Neural cell (in vitro differentiated cells): ENCODE measurements around the gene MAGED2. TPM values are rescaled to one million over a fixed set of nuclear protein-coding genes. Genes with fewer than 3 reads are reported as not detected.
A peak's percentile ranks its signal among the peaks of the same experiment; 100 is the strongest.
"Not testable (repeated sequence)": the region's sequence is repeated elsewhere in the genome, so short reads cannot be mapped to it uniquely, and the experiment has no call there.

ENCODE experiments used
- H2AFZ ChIP-seq: fragments of 200-600, 300-800 bp; sonication (generic), shearing (Covaris generic); 2 replicates; pipeline ENCODE4 v1.6.0; 2014; ENCODE audit warnings: low read depth, mild to moderate bottlenecking, antibody characterized with exemption, low read length, moderate library complexity
- H3F3A ChIP-seq: fragments of 200-600 bp; shearing (Covaris generic); 2 replicates; pipeline ENCODE4 v1.6.1; 2016; ENCODE audit warnings: mild to moderate bottlenecking, moderate library complexity, mixed read lengths, antibody characterized with exemption, low read length; ENCODE audit not compliant: insufficient read depth, poor library complexity, severe bottlenecking
- H3K27ac ChIP-seq: fragments of 200-600, 300-800 bp; sonication (generic), shearing (Covaris generic); 2 replicates; pipeline ENCODE4 v1.5.1; 2014; ENCODE audit warnings: mild to moderate bottlenecking, low read length, moderate library complexity
- H3K27me3 ChIP-seq: fragments of 300-800, 200-600 bp; sonication (generic), shearing (Covaris generic); 2 replicates; pipeline ENCODE4 v1.6.0; 2014; ENCODE audit warnings: mild to moderate bottlenecking, low read depth, low read length, moderate library complexity; ENCODE audit not compliant: insufficient read depth
- H3K36me3 ChIP-seq: fragments of 300-800, 200-600 bp; sonication (generic), shearing (Covaris generic); 2 replicates; pipeline ENCODE4 v1.5.1; 2014; ENCODE audit warnings: mild to moderate bottlenecking, antibody characterized with exemption, low read length, moderate library complexity; ENCODE audit not compliant: insufficient read depth
- H3K4me2 ChIP-seq: fragments of 300-800, 200-600 bp; sonication (generic), shearing (Covaris generic); 2 replicates; pipeline ENCODE4 v1.6.0; 2014; ENCODE audit warnings: mild to moderate bottlenecking, low read length
- H3K4me3 ChIP-seq: fragments of 300-800, 200-600 bp; sonication (generic), shearing (Covaris generic); 2 replicates; pipeline ENCODE4 v1.5.1; 2014; ENCODE audit warnings: mild to moderate bottlenecking, low read length, moderate library complexity
- H3K79me2 ChIP-seq: fragments of 200-600 bp; shearing (Covaris generic); replicated peaks from 2 replicates; pipeline ENCODE4 v1.6.0; 2014; ENCODE audit warnings: mild to moderate bottlenecking, low read length, moderate library complexity; ENCODE audit not compliant: insufficient read depth
- H3K9ac ChIP-seq: fragments of 300-800, 200-600 bp; sonication (generic), shearing (Covaris generic); 2 replicates; pipeline ENCODE4 v1.6.1; 2016; ENCODE audit warnings: mild to moderate bottlenecking, low read length, mixed read lengths
- H3K9me2 ChIP-seq: fragments of 200-600 bp; shearing (Covaris generic); 2 replicates; pipeline ENCODE4 v1.6.1; 2016; ENCODE audit warnings: mild to moderate bottlenecking, low read length, mixed read lengths; ENCODE audit not compliant: insufficient read depth
- H3K9me3 ChIP-seq: fragments of 200-600, 300-800 bp; sonication (generic), shearing (Covaris generic); 2 replicates; pipeline ENCODE4 v1.6.1; 2016; ENCODE audit warnings: mild to moderate bottlenecking, mixed run types, low read length, moderate library complexity, mixed read lengths
- H4K20me1 ChIP-seq: fragments of 200-600 bp; shearing (Covaris generic); 2 replicates; pipeline ENCODE4 v1.6.1; 2016; ENCODE audit warnings: mild to moderate bottlenecking, mixed run types; ENCODE audit not compliant: insufficient read depth
- POLR2AphosphoS5 ChIP-seq: IDR thresholded peaks from 2 replicates; pipeline ENCODE4 v1.6.1; 2012
- SMC3 ChIP-seq: fragments of 450-650 bp; conservative IDR thresholded peaks from 2 replicates; pipeline ENCODE4 v1.6.1; 2014; ENCODE audit warnings: antibody characterized with exemption, mild to moderate bottlenecking, moderate library complexity; ENCODE audit not compliant: poor library complexity
- TAF1 ChIP-seq: IDR thresholded peaks from 2 replicates; pipeline ENCODE4 v1.6.1; 2012; ENCODE audit warnings: low read depth
- polyA plus RNA-seq: library from polyadenylated mRNA; depleted of rRNA; stranded (reverse); fragments of >200 nt; gene quantifications from 2 replicates; pipeline ENCODE4 v1.2.3, GENCODE V29; 2014
- TF ChIP-seq, protein P1 (sequence below): IDR thresholded peaks from 2 replicates; pipeline ENCODE4 v1.6.1; 2012; ENCODE audit warnings: borderline replicate concordance
- TF ChIP-seq, protein P2 (sequence below): fragments of 450-650 bp; IDR thresholded peaks from 2 replicates; pipeline ENCODE4 v1.5.1; 2014; ENCODE audit warnings: antibody characterized with exemption, mild to moderate bottlenecking, moderate library complexity; ENCODE audit not compliant: poor library complexity, severe bottlenecking

The MAGED2 gene
- polyA plus RNA-seq, 1 donor from 2014 or later = 982 TPM

DNA sequence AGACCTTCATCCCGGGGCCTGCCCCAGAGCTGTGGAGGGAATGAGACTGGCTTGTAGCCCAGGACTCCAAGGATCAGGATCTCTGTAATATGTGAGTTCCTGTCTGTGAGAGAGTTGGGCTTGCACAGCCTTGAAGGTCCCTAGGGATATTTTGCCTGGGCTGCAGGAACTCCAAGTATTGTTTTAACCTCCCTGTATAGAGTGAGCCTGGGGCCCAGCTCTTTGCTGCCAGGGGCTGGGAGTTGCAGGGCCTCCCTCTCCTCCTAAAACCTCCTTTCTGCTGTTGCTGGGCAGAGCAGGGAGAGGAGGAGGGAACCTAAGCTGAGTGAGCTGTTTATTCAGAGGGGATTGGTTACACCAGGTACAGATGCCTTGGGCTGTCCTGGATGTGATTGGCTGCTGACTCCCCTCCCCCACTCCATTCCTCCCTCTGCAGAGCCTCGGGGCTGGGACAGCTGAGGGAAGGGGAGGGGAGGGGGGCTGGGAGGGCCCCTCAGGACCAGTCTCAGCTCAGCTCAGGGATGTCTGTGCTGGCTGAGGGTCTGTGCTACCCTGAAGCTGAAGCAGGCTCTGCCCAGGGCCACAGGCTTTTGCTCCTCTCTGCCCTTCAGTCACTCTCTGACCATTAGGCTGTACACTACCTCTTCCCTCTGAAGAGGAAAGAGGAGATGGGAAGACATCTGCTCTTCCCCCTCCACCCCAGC lies 33.0 kb upstream of the MAGED2 start:
- Histone ChIP-seq H2AFZ (peak overlapping the region; percentile 40), H3K27ac (peak overlapping the region; percentile 93), H3K4me3 (peak overlapping the region; percentile 28), H3K9ac (peak overlapping the region; percentile 65)
- H3K9me2 ChIP-seq, H4K20me1 ChIP-seq, H3K27me3 ChIP-seq, H3K4me2 ChIP-seq, H3K9me3 ChIP-seq, H3F3A ChIP-seq, H3K36me3 ChIP-seq, H3K79me2 ChIP-seq: not testable (repeated sequence)
- peak; percentile 46 for TF ChIP-seq POLR2AphosphoS5
- TF ChIP-seq, protein P1, sequence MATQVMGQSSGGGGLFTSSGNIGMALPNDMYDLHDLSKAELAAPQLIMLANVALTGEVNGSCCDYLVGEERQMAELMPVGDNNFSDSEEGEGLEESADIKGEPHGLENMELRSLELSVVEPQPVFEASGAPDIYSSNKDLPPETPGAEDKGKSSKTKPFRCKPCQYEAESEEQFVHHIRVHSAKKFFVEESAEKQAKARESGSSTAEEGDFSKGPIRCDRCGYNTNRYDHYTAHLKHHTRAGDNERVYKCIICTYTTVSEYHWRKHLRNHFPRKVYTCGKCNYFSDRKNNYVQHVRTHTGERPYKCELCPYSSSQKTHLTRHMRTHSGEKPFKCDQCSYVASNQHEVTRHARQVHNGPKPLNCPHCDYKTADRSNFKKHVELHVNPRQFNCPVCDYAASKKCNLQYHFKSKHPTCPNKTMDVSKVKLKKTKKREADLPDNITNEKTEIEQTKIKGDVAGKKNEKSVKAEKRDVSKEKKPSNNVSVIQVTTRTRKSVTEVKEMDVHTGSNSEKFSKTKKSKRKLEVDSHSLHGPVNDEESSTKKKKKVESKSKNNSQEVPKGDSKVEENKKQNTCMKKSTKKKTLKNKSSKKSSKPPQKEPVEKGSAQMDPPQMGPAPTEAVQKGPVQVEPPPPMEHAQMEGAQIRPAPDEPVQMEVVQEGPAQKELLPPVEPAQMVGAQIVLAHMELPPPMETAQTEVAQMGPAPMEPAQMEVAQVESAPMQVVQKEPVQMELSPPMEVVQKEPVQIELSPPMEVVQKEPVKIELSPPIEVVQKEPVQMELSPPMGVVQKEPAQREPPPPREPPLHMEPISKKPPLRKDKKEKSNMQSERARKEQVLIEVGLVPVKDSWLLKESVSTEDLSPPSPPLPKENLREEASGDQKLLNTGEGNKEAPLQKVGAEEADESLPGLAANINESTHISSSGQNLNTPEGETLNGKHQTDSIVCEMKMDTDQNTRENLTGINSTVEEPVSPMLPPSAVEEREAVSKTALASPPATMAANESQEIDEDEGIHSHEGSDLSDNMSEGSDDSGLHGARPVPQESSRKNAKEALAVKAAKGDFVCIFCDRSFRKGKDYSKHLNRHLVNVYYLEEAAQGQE = peak; percentile 48

DNA sequence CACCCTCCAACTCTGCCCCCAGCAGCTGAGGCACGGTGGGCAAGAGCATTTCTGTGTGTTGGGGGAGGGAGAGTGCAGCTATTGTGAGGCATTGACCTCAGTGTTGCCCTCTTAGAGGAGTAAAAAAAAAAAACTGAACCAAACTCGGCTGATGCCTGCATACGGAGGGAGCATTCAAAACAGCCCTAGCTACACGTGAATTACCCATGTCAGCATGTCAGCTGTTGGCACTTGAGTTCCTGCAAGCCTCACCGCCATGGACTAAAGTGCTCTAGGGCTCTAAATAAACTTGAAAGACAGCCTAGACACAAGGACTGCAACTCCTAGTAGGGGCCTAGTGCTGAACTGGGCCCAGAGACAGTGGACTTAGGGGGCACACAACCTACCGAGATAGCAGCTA lies 31.5 kb upstream of the MAGED2 start:
- no peak overlapping the region for H2AFZ ChIP-seq
- no peaks in the 10 kb centered on the region for H4K20me1 ChIP-seq
- no peak for TF ChIP-seq TAF1
- H3K27me3 ChIP-seq = no peaks in the 10 kb centered on the region
- H3K36me3 ChIP-seq = no peaks in the 10 kb centered on the region
- no peaks in the 10 kb centered on the region for H3K79me2 ChIP-seq
- no peak overlapping the region for H3K4me3 ChIP-seq
- H3K9me3 ChIP-seq = no peaks in the 10 kb centered on the region
- H3K27ac ChIP-seq = no peak overlapping the region
- no peak overlapping the region for H3K4me2 ChIP-seq
- H3K9me2 ChIP-seq = no peaks in the 10 kb centered on the region
- H3F3A ChIP-seq = no peaks in the 10 kb centered on the region
- no peak overlapping the region for H3K9ac ChIP-seq

DNA sequence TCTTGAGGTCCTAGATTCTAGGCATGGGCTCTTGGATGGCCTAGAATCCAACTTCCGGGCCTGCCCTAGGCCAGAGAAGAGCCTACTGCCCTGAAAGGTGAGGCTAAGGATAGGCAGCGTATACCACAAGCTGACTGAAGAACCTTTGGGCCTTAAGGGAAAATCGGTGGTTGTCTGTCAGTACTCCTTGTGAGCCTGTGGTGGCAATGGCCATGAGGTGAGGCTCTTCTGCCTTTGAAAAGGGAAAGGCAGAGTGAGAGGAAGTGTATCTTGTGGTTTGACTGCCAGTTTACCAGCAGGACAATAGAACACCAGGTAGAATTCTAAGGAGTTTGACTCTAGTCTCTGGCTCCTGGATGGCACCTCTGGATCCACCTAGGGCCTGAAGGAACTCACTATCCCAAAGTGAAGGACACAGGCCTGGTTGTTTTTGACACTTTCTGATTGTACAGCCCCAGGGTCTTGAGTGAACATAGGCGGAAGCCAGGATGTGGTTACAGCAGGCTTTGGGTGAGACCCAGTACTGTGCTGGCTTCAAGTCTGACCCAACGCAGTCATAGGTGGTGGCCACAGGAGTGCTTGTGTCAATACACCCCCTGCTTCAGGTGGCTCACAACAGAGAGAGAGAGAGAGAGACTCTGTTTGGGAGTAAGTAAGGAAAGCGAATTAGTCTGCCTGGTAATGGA lies 30.4 kb upstream of the MAGED2 start:
- Histone ChIP-seq H3K27me3 (no peaks in the 10 kb centered on the region), H3K9me3 (no peaks in the 10 kb centered on the region), H3K9me2 (no peaks in the 10 kb centered on the region), H3F3A (no peaks in the 10 kb centered on the region), H3K27ac (no peak overlapping the region), H2AFZ (no peak overlapping the region), H4K20me1 (no peaks in the 10 kb centered on the region), H3K9ac (no peak overlapping the region), H3K79me2 (no peaks in the 10 kb centered on the region), H3K4me3 (no peak overlapping the region), H3K4me2 (no peak overlapping the region), H3K36me3 (no peaks in the 10 kb centered on the region)
- TF ChIP-seq, protein P2, sequence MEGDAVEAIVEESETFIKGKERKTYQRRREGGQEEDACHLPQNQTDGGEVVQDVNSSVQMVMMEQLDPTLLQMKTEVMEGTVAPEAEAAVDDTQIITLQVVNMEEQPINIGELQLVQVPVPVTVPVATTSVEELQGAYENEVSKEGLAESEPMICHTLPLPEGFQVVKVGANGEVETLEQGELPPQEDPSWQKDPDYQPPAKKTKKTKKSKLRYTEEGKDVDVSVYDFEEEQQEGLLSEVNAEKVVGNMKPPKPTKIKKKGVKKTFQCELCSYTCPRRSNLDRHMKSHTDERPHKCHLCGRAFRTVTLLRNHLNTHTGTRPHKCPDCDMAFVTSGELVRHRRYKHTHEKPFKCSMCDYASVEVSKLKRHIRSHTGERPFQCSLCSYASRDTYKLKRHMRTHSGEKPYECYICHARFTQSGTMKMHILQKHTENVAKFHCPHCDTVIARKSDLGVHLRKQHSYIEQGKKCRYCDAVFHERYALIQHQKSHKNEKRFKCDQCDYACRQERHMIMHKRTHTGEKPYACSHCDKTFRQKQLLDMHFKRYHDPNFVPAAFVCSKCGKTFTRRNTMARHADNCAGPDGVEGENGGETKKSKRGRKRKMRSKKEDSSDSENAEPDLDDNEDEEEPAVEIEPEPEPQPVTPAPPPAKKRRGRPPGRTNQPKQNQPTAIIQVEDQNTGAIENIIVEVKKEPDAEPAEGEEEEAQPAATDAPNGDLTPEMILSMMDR = no peak
- TF ChIP-seq POLR2AphosphoS5 (no peak), SMC3 (no peak)
- TF ChIP-seq, protein P1 = no peak
